ENCODE results near the gene VILL.

Gene VILL

GRCh38 chr3:37982331-37982730, 8.3 kb upstream of the VILL start:
- no peak for TF ChIP-seq CTCF (IDR thresholded peaks at IDR 0.05; ENCODE audit: low read depth, low read length)
- H3K4me1 ChIP-seq, result no peaks in the 10 kb centered on the region

GRCh38 chr3:37984051-37984450, 6.5 kb upstream of the VILL start:
- no peaks in the 10 kb centered on the region for H3K27me3 ChIP-seq
- no peak overlapping the region for H3K4me3 ChIP-seq (ENCODE audit: low read depth, low read length)
- H3K9me3 ChIP-seq, result no peaks in the 10 kb centered on the region
- no peak for DNase-seq
- no peaks in the 10 kb centered on the region for H3K4me1 ChIP-seq
- no peak for TF ChIP-seq CTCF (IDR thresholded peaks at IDR 0.05; ENCODE audit: low read depth, low read length)
- no peaks in the 10 kb centered on the region for H3K36me3 ChIP-seq

More at GRCh38 chr3:37982331-37982730, 8.3 kb upstream of the VILL start:
- Histone ChIP-seq H3K36me3 (no peaks in the 10 kb centered on the region), H3K27me3 (no peaks in the 10 kb centered on the region), H3K9me3 (no peaks in the 10 kb centered on the region), H3K4me3 (ENCODE audit: low read depth, low read length) (no peak overlapping the region)
- no peak for DNase-seq

GRCh38 chr3:37984596-37984995, 6.0 kb upstream of the VILL start:
- no peaks in the 10 kb centered on the region for H3K4me1 ChIP-seq
- no peak for TF ChIP-seq CTCF (IDR thresholded peaks at IDR 0.05; ENCODE audit: low read depth, low read length)
- no peak for DNase-seq
- H3K4me3 ChIP-seq (ENCODE audit: low read depth, low read length), result no peak overlapping the region
- H3K36me3 ChIP-seq, result no peaks in the 10 kb centered on the region
- no peaks in the 10 kb centered on the region for H3K27me3 ChIP-seq
- H3K9me3 ChIP-seq, result no peaks in the 10 kb centered on the region

GRCh38 chr3:37985637-37986320, 4.8 kb upstream of the VILL start:
- no peaks in the 10 kb centered on the region for H3K4me1 ChIP-seq
- H3K36me3 ChIP-seq, result no peaks in the 10 kb centered on the region
- H3K27me3 ChIP-seq, result no peaks in the 10 kb centered on the region
- DNase-seq, result no peak
- TF ChIP-seq CTCF (IDR thresholded peaks at IDR 0.05; ENCODE audit: low read depth, low read length), result no peak
- no peak overlapping the region for H3K4me3 ChIP-seq (ENCODE audit: low read depth, low read length)
- H3K9me3 ChIP-seq, result no peaks in the 10 kb centered on the region

GRCh38 chr3:37986479-37987314, 3.9 kb upstream of the VILL start:
- no peaks in the 10 kb centered on the region for H3K4me1 ChIP-seq
- TF ChIP-seq CTCF (IDR thresholded peaks at IDR 0.05; ENCODE audit: low read depth, low read length), result no peak
- no peaks in the 10 kb centered on the region for H3K36me3 ChIP-seq
- no peak overlapping the region for H3K4me3 ChIP-seq (ENCODE audit: low read depth, low read length)
- no peaks in the 10 kb centered on the region for H3K27me3 ChIP-seq
- no peaks in the 10 kb centered on the region for H3K9me3 ChIP-seq
- no peak for DNase-seq

- no peak for TF ChIP-seq CTCF (IDR thresholded peaks at IDR 0.05; ENCODE audit: low read depth, low read length)
- no peaks in the 10 kb centered on the region for H3K27me3 ChIP-seq
- no peaks in the 10 kb centered on the region for H3K9me3 ChIP-seq
- no peak for DNase-seq
- no peaks in the 10 kb centered on the region for H3K36me3 ChIP-seq
- no peaks in the 10 kb centered on the region for H3K4me1 ChIP-seq
- H3K4me3 ChIP-seq (ENCODE audit: low read depth, low read length), result no peak overlapping the region
Observed at GRCh38 chr3:37987315-37987697, 3.3 kb upstream of the VILL start.
